ENCODE results near the gene CDPF1. TPM values are rescaled to one million over a fixed set of nuclear protein-coding genes. Genes with fewer than 3 reads are reported as not detected.

Gene CDPF1
- total and polyA plus RNA-seq, 2 of the 13 experiments (the other 11 are each of a cell fraction or from before 2014, with no cell fraction given) = 5.2 to 8.1 TPM

DNA sequence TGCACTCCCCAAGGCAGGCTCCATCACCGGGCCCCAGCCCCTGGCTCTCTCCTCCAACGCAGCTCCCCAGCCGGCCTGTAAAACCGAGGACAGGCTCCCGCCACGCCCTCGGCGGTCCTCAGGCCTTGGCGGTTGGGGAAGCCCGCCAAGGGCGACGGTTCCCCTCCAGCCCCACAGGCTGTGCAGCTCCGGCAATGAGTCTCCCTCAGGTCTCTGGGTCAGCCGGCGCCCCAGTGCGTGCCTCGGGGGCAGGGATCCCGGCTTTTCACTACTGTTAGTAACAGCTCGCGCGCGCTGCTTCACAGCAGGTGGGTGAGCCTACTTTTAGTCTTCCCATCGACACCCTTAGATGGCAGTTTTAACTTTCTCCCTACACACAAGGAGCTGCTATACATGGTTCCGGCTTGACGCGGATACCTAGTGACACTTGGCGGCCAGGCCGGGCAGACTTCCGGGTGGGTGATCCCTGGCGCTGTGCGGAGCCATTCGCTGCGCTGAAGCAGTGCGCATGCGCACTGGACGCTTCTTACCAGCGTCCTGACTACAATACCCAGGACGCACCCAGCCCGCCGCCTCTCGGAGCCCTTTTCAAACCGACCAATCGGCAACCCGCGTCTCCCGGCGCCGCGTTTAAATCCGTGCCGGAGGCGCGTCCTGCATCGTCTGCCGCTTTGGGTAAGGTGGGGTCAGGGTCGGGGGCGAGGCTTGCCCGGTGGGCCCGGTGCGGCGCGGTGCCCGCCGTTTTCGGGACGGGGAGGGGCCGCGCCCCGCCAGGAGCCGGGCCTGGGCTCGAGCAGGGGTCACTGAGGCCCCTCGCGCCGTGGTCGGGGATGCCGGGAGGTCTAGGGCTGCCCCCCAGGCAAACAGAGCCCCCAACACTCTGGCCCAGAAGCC is 46.4 kb upstream of the CDPF1 start, which contains the start of gene GTSE1 (continued):
- TF ChIP-seq, protein P1, sequence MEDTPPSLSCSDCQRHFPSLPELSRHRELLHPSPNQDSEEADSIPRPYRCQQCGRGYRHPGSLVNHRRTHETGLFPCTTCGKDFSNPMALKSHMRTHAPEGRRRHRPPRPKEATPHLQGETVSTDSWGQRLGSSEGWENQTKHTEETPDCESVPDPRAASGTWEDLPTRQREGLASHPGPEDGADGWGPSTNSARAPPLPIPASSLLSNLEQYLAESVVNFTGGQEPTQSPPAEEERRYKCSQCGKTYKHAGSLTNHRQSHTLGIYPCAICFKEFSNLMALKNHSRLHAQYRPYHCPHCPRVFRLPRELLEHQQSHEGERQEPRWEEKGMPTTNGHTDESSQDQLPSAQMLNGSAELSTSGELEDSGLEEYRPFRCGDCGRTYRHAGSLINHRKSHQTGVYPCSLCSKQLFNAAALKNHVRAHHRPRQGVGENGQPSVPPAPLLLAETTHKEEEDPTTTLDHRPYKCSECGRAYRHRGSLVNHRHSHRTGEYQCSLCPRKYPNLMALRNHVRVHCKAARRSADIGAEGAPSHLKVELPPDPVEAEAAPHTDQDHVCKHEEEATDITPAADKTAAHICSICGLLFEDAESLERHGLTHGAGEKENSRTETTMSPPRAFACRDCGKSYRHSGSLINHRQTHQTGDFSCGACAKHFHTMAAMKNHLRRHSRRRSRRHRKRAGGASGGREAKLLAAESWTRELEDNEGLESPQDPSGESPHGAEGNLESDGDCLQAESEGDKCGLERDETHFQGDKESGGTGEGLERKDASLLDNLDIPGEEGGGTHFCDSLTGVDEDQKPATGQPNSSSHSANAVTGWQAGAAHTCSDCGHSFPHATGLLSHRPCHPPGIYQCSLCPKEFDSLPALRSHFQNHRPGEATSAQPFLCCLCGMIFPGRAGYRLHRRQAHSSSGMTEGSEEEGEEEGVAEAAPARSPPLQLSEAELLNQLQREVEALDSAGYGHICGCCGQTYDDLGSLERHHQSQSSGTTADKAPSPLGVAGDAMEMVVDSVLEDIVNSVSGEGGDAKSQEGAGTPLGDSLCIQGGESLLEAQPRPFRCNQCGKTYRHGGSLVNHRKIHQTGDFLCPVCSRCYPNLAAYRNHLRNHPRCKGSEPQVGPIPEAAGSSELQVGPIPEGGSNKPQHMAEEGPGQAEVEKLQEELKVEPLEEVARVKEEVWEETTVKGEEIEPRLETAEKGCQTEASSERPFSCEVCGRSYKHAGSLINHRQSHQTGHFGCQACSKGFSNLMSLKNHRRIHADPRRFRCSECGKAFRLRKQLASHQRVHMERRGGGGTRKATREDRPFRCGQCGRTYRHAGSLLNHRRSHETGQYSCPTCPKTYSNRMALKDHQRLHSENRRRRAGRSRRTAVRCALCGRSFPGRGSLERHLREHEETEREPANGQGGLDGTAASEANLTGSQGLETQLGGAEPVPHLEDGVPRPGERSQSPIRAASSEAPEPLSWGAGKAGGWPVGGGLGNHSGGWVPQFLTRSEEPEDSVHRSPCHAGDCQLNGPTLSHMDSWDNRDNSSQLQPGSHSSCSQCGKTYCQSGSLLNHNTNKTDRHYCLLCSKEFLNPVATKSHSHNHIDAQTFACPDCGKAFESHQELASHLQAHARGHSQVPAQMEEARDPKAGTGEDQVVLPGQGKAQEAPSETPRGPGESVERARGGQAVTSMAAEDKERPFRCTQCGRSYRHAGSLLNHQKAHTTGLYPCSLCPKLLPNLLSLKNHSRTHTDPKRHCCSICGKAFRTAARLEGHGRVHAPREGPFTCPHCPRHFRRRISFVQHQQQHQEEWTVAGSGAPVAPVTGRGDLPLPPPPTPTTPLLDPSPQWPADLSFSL (CRISPR knock-in tag; IDR thresholded peaks at IDR 0.05) = no peak
- TF ChIP-seq RBM22 (optimal IDR thresholded peaks at IDR 0.05; ENCODE audit: low read length) (no peak), PHF8 (CRISPR knock-in tag; IDR thresholded peaks at IDR 0.05) (peak; percentile 59), MLLT10 (CRISPR knock-in tag; IDR thresholded peaks at IDR 0.05) (no peak), ZNF773 (CRISPR knock-in tag; IDR thresholded peaks at IDR 0.05; ENCODE audit: borderline replicate concordance) (0 out of 2 replicates have a peak, but pooled peaks have one; percentile 15), ESRRA (CRISPR knock-in tag; IDR thresholded peaks at IDR 0.05; ENCODE audit: low read depth) (peak; percentile 75; the same call in 1 of the 2 replicates), LCORL (IDR thresholded peaks at IDR 0.05) (no peak), LCORL (CRISPR knock-in tag; IDR thresholded peaks at IDR 0.05) (no peak)
- TF ChIP-seq, protein P2, sequence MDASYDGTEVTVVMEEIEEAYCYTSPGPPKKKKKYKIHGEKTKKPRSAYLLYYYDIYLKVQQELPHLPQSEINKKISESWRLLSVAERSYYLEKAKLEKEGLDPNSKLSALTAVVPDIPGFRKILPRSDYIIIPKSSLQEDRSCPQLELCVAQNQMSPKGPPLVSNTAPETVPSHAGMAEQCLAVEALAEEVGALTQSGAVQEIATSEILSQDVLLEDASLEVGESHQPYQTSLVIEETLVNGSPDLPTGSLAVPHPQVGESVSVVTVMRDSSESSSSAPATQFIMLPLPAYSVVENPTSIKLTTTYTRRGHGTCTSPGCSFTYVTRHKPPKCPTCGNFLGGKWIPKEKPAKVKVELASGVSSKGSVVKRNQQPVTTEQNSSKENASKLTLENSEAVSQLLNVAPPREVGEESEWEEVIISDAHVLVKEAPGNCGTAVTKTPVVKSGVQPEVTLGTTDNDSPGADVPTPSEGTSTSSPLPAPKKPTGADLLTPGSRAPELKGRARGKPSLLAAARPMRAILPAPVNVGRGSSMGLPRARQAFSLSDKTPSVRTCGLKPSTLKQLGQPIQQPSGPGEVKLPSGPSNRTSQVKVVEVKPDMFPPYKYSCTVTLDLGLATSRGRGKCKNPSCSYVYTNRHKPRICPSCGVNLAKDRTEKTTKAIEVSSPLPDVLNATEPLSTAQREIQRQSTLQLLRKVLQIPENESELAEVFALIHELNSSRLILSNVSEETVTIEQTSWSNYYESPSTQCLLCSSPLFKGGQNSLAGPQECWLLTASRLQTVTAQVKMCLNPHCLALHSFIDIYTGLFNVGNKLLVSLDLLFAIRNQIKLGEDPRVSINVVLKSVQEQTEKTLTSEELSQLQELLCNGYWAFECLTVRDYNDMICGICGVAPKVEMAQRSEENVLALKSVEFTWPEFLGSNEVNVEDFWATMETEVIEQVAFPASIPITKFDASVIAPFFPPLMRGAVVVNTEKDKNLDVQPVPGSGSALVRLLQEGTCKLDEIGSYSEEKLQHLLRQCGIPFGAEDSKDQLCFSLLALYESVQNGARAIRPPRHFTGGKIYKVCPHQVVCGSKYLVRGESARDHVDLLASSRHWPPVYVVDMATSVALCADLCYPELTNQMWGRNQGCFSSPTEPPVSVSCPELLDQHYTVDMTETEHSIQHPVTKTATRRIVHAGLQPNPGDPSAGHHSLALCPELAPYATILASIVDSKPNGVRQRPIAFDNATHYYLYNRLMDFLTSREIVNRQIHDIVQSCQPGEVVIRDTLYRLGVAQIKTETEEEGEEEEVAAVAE (CRISPR knock-in tag; IDR thresholded peaks at IDR 0.05; ENCODE audit: borderline replicate concordance) = no peak
- TF ChIP-seq, protein P3, sequence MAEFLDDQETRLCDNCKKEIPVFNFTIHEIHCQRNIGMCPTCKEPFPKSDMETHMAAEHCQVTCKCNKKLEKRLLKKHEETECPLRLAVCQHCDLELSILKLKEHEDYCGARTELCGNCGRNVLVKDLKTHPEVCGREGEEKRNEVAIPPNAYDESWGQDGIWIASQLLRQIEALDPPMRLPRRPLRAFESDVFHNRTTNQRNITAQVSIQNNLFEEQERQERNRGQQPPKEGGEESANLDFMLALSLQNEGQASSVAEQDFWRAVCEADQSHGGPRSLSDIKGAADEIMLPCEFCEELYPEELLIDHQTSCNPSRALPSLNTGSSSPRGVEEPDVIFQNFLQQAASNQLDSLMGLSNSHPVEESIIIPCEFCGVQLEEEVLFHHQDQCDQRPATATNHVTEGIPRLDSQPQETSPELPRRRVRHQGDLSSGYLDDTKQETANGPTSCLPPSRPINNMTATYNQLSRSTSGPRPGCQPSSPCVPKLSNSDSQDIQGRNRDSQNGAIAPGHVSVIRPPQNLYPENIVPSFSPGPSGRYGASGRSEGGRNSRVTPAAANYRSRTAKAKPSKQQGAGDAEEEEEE (CRISPR knock-in tag; IDR thresholded peaks at IDR 0.05; ENCODE audit: borderline replicate concordance) = no peak
- TF ChIP-seq, protein P4, sequence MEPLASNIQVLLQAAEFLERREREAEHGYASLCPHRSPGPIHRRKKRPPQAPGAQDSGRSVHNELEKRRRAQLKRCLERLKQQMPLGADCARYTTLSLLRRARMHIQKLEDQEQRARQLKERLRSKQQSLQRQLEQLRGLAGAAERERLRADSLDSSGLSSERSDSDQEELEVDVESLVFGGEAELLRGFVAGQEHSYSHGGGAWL (CRISPR knock-in tag; IDR thresholded peaks at IDR 0.05) = no peak; the same call in 1 of the 2 replicates

Data from HepG2 (cell line).